HG02852 (cell line): ENCODE results near the gene DAPK1.

Experiments used
- ATAC-seq: cut with Tn5 transposase; IDR thresholded peaks from one replicate; pipeline ENCODE4 v1.9.1; 2021; ENCODE audit warnings: mild to moderate bottlenecking, moderate library complexity; ENCODE audit not compliant: unreplicated experiment

DAPK1 gene

GRCh38 chr9:87564791-87565241, 67.1 kb downstream of the DAPK1 start:
- ATAC-seq, result no peak

DNA sequence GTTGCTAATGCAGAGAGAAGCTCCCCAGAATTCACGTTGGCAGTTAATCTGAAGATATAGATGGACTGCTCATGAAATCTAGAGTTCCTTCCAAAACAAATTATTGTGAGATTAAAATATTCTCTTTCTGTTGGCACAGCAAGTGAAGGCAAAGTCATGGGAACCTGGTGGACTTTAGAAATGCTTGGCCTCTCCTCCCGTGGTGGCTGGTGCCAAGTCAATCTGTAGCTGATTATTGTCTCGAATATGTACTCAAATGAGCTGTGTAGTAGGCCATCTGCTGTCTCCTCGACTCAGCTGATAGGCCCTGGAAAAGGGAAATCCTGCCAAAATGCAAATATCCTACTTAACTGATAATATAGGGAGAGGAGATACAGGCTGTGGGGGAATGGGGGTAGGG, 69.3 kb downstream of the DAPK1 start:
- no peak for ATAC-seq

DNA sequence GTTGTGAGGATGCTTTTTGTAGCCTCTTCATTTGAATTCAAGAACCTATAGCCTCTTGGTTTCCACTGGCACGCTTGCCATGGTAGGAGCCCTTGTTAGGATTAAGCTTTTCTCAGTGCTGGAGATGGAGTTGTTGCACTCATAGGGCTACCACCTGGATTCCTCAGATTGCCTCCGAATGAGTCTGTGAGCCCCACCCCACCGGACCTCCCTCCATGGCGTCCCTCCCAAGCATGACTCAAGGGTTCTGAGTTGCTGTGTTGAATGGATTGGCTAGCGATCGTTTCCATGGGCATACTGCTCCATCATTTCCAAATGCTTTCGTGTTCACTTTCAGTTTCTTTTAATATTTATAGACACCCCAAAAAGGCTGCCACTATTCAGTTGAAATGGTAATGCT, 69.9 kb downstream of the DAPK1 start:
- ATAC-seq, result no peak

GRCh38 chr9:87567983-87568382, 70.3 kb downstream of the DAPK1 start:
- no peak for ATAC-seq

DNA sequence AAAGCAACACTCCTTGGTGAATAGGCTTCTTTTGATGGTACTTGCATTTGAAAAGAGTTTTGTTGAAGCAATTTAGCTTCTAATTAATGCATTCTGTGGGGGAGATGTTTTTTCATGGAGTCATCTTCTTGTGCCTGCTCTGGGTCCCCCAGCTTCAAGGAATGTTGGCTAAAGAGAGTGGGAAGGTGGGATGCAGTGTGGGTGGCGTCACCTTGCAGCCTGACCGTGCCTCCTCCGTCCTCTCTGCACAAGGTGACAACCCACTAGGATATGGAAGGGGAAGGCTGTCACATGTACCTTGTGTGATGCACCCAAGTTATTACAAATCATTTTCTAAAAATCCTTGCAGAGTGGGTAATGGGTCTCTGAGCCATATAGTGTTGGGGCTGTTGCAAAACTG, 70.7 kb downstream of the DAPK1 start:
- ATAC-seq, result no peak

- ATAC-seq, result no peak
Observed at GRCh38 chr9:87569008-87569509, 71.4 kb downstream of the DAPK1 start.

- no peak for ATAC-seq
Observed at GRCh38 chr9:87569518-87569917, 71.9 kb downstream of the DAPK1 start.

- no peak for ATAC-seq
Observed at GRCh38 chr9:87570000-87570908, 72.6 kb downstream of the DAPK1 start.

DNA sequence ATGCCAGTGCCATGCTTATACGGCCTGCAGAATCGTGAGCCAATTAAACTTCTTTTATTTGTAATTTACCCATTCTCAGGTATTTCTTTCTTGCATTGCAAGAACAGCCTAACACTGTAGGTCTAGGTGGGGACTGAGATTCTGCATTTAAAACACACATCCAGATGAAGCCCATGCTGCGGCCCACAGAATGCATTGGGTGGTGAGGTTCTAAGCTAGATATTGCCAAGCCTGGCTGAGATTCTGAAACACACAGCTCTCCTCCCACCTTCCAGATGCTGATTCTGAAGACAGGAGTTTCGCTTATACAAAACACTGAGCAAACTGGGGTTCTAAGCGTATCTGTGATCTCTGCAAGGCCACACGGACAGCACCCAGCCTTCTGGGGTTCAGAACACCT, 75.1 kb downstream of the DAPK1 start:
- ATAC-seq, result no peak

DNA sequence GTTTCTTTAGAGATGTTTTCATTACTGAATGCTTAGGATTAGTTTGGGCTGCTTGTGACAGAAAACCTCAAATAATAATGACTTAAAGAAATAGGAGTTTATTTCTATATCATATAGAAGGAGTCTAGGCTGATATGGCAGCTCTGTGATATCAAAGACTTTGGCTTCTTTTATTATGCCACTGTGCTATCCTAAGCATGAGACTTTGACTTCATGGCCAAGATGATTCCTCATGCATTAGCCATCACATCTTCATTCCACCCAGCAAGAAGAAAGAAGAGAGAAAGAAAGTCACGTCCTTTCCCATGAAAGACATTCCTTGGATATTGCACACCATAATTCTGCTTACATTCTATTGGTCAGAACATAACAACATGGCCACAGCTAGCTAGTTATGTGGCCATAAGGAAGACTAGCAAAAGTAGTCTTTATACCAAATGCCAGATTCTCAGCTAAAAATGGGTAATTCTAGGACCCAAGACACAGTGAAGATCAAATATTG, 76.2 kb downstream of the DAPK1 start:
- ATAC-seq, result no peak

GRCh38 chr9:87577746-87578145, 80.1 kb downstream of the DAPK1 start:
- ATAC-seq, result no peak

- no peak for ATAC-seq
Observed at GRCh38 chr9:87578625-87579024, 81.0 kb downstream of the DAPK1 start.

DNA sequence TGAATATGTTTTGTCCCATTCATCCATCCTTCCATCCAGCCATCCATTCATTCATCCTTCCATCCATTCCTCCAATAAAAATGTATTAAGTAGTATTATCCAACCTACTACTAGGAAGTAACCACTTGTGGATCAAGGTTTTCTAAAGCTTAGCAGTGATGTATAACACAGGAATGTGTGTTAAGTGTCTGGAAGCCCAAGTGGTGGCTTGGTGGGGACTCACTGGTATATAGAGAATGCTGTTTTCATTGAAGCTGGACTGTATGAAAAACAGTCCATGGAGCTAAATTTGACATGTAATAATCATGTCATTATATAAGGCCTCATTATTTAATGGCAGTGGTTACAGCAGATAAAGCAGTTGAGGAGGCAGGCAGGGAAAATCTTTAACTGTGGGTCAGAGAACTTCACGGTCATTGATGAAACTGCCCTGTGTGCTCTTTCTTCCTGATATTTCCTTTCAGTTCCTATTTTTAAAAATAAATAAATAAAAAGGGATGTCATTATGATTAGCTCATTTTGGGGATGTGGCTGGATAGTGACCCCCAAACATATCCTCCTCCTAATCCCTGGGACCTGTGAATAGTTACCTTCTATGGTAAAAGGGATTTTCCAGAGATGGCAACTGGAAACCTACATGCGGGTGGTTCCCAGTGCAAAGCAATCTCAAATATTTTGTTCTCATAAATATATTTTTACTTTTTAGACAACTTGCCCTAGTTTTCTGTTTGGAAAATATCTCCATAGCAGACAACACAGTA, 82.3 kb downstream of the DAPK1 start:
- no peak for ATAC-seq

DNA sequence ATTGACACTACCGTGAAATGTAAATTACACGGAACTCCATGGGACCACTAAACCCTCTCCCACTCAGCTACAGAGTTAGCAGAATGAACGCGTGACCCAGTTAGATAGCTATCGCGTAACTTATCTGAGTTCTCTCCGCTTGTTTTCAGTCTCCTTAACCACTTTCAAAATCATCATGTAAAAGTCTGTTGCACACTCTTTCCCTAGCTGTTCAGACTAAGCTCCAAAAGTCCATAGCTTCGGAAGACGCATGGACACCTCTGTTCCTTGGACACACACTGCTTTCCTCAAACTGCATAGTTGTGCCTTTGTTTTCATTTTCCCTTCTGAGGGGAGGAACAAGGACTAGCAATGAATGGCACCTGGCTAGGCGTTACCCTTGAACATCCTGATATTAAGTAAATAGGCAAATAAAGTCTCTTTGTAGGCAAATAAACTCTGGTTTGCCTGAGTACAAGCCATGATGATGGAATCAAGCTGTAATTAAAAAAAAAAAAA, 83.3 kb downstream of the DAPK1 start:
- ATAC-seq, result no peak

DNA sequence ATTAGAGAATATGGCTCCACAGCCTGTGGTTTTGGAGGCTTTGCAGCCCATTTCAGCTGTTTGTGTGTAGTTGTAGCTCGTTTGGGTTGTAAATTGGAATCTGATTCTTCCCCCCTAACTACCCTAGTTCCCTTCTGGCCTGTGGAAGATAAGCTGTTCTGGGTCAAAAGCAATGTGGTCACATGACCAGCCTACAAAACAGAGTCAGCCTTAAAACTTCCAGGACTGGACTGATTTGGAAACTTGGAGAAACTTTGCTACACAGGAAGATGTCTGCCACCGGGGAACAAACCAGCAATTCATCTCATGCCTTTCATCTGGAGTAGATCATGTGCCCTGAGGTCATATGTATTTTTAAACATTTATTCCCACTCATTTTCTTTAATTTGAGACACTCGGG, 83.8 kb downstream of the DAPK1 start:
- no peak for ATAC-seq

DNA sequence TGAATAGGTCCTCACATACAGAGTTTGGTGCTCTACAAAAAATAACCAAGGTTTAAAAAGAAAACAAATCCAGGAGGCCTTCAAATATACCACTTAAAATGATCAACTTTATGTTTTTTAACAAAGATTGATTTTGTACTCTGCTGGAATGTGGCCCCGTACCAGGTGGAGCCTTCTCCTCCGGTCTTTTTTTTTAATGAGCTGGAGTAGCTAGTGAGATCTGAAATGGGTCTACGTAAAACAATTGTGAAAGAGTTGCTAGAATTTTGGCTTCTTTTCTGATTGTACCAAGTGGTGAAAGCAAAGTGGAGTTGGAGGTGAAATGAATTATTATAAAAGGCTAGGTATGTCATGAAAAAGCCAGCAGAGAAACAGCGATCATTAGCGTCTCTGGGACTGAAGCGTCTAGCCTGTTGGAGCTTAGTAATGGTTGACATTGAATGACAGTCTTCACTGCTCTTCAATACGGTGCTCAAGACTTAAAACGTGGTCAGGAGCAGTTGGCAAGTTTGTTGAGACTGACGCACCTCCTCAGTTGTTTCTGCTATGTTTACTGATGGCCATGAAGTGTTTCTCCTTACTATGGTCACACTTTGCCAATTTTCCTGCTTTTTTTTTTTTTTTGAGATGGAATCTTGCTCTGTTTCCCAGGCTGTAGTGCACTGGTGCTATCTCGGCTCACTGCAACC, 84.4 kb downstream of the DAPK1 start:
- ATAC-seq, result no peak

- no peak for ATAC-seq
Observed at GRCh38 chr9:87584326-87584725, 86.7 kb downstream of the DAPK1 start.

GRCh38 chr9:87585123-87585855, 87.6 kb downstream of the DAPK1 start:
- no peak for ATAC-seq

DNA sequence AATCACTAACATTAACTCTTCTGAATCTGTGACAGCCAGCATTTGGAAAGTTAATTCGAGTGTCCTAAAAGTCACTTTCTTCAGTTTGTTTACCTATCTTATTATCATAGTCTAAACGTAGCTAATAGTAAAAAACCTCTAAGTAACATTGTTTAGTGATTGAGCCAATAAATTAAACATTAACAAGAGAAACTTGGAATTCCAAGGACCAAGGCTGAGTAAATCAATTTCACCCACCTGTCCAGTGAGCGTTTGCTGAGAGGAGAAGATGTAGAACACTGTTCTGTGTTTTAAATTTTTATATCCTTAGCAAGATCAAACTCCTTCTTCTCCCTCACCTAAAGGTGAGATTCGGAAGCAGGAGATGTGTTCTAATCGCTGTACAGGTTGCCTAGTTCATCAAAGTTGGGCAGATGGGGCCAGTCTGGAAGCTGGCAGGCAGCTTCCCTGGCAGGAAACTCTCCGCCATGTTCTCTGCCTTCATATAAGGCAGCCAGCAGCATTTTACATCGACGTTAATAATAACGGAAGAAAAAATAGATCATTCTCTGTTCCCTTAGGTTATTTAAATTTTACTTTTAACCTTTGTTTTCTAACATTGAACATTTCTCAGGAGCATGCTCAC, 89.2 kb downstream of the DAPK1 start:
- ATAC-seq, result no peak

DNA sequence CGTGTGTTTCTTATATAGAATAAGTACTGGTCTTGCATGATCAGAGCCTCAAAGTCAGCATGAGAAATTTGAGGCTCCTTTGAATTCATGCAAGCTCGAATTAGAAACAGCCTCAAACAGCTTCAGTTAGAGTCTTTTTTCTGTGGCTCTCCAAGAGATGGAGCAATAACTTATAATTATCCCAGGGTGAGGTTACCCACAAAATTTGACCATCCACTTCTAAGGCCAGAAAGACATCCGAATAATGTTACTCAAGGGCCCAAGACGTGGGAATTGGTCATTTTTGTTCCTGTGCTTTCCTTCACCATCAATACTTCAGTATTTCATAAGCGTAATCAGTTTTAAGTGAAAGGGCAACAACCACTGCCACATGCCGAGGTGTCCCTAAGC, 89.7 kb downstream of the DAPK1 start:
- no peak for ATAC-seq
